Epidermal melanocyte (primary cell): ENCODE results near the gene HTT.
A peak's percentile ranks its signal among the peaks of the same experiment; 100 is the strongest.

Source experiments
- DNase-seq: peaks from one replicate; pipeline ENCODE4 v3.0.0; 2011; ENCODE audit warnings: low spot score; ENCODE audit not compliant: insufficient read length

HTT gene

GRCh38 chr4:3174371-3175338 lies 100.2 kb downstream of the HTT start:
- no peak for DNase-seq

- DNase-seq = no peak
Observed at GRCh38 chr4:3176367-3177229, 102.1 kb downstream of the HTT start.

- DNase-seq = no peak
Observed at GRCh38 chr4:3177426-3177825, 102.9 kb downstream of the HTT start.

DNA sequence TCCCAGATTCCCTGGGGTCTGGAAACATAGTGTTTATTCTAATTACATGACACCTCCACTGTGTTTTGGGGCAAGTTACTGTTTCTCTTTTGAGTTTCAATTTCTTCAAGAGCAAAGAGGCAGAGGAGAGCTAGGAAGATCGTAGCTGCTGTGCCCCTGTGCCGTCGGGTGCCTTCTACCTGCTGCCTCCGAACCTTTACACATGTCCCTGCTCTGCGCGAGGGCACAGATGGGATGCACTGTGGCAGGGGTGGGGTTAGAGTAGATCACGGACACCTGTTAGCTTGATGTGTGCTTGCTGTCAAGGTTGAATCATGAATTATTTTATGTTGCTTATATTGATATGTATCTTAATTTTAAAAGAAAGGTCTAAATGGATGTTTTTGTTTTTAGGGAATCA lies 103.4 kb downstream of the HTT start:
- DNase-seq = no peak

- no peak for DNase-seq
Observed at GRCh38 chr4:3178351-3178750, 103.9 kb downstream of the HTT start.

- DNase-seq = no peak
Observed at GRCh38 chr4:3179126-3179706, 104.7 kb downstream of the HTT start.

DNA sequence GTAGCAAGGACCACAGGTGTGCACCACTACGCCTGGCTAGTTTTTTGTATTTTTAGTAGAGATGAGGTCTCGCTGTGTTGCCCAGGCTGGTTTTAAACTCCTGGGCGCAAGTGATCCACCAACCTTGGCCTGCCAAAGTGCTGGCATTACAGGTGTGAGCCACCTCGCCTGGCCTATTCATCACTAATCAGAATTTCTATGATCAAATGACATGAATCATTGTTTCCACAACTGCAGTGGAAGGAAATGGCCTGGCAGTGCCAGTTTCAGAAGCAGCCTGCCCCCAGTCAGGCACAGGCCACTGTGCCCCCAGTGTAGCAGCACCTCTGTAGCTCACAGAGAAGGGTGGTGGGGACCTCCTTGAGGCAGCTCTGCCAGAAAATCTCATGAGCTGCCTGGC lies 108.5 kb downstream of the HTT start:
- DNase-seq = no peak

DNA sequence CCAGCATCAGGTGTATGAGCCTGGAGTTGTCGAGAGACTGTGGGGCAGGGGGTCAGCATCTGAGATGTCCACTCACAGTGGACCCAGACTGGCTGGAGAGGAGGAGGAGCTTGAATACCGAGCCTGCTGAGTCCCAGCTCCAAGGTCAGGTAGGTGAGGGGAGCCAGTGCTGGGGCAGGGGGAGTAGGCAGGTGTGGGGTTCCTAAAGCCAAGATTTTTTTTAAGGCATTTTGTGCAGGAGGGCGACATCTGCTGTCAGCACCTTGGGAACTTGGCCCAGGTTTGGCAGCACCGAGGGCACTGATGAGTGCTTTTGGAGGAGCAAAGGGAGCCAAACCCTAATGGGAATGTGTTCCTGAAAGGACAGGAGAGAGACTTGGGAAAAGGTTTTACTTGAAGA lies 110.2 kb downstream of the HTT start:
- no peak for DNase-seq

DNA sequence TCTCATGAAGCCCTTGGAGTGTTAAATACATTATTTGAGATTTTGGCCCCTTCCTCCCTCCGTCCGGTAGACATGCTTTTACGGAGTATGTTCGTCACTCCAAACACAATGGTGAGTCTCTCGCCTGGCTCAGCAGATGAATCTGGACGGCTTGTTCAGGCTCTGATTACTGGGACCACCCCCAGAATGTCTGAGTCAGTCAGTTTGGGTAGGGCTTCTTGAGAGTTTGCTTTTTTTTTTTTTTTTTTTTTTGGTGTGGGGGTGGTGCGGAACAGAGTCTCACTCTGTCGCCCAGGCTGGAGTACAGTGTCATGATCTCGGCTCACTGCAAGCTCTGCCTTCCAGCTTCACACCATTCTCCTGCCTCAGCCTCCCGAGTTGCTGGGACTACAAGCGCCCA lies 112.1 kb downstream of the HTT start:
- DNase-seq = no peak

GRCh38 chr4:3188118-3188517 lies 113.6 kb downstream of the HTT start:
- DNase-seq = no peak

- DNase-seq = no peak
Observed at GRCh38 chr4:3189459-3189858, 115.0 kb downstream of the HTT start.

GRCh38 chr4:3190549-3190948 lies 116.1 kb downstream of the HTT start:
- no peak for DNase-seq

GRCh38 chr4:3192188-3192587 lies 117.7 kb downstream of the HTT start:
- DNase-seq = no peak

DNA sequence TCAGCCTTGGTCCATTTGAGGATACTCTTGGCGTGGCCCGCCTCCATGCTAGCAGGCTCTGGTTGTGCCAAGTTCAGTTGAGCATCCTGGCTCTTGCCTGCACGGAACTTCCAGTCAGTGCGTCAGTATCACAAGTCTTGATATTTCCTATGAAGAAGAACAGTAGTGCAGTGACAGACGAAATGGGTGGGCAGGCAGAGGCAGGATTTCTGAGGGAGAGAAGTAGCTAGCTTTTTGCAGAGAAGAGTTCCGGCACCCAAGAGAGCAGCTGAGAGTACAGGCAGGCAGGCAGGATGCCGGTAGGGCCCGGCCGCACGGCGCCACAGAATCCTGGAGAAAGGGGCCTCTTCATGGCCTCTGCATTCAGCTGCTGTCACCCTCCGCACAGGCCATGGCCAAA lies 118.3 kb downstream of the HTT start:
- DNase-seq = no peak

DNA sequence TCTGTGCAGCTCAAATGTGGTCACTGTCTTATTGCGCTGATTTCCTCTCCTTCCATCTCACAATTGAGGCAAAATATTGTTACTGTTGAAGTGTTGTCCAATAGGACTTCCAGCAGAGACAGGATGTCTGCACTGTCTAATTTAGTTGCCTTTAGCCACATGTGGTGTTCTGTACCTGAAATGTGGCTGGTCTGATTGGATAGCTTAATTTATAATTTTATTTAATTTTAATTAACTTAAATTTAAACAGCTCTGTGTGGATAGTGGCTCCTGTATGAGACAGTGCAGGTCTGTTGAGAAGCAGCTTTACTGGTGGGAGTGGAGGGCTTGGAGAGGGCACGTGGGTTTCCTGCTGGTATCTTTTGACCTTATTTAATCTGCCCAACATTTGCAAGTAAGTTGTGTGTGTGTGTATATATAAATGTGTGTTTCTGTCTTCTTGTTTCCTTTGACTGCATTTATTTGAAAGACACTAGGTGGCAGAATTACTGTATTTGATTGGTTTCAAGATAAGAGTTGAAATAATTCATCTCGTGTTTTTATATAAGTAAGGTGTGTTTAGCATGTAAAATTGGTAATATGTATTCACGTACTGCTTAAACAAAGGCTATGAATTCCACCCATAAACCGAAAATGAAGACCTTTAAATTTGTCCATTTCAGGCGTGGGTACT lies 119.2 kb downstream of the HTT start:
- DNase-seq = no peak

DNA sequence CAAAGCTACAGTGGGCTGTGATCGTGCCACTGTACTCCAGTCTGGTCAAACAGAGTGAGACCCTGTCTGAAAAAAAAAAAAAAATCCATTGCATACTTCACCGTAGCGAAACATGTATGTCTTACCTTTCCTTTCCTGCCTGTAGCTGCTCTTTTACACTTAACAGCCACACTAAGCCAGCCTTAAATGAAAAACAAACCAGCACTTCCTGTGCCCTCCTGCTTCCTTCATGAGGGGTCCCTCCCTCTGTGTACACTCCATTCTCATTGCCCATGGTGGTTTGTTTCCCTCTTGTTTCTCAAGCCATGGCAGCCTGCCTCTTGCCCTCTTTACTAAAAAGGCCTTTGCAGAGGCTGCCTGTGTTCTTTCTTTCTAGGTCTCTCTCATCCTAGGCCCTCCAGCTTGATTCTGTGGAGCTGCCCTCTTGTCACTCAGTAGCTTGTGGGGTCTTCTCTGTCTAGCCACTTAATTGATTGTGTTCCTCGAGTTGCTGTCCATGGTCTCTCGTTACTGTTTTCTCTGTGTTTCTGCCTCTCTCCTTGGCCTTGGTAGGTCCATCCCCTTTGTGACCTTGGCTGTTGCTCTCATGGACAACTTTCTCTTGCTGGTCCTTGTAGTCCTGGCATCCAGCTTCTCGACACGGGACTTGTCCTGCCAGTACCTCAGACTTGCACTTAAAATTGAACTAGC lies 122.3 kb downstream of the HTT start:
- no peak for DNase-seq

DNA sequence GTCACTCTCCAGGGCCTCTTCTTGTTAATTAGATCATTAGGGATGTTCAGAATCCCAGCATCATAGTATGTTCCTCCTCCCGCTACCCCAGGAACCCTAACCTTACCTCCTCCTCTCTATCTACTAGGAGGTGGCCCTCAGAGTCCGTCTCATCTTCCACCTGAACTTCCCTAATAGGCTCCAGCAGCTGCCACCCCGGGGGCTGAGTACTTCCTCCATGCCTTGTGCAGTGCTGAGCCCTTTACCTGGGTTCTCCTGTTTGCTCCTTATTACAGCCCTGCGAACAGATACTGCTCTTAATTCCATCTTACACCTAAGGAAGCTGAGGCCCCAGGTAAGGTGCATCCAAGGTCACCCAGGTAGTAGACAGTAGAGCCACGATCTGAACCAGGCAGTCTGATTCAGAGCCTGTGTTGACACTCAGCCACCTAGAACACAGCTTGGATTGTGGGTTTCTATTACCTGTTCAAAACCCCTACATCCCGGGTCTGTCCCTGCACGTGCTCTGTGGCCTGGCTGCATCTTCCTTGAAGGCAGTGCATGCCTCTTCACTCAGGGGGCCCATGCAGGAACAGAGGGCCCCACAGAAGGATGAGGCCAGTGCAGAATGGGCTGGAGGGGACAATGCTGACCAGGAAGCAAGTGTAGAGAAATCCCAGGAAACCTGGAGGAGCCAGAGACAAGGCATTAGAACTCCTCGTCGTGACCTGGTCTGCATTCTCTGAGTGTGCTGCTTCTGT lies 123.1 kb downstream of the HTT start:
- DNase-seq = no peak

GRCh38 chr4:3198906-3199305 lies 124.4 kb downstream of the HTT start:
- DNase-seq = no peak

DNA sequence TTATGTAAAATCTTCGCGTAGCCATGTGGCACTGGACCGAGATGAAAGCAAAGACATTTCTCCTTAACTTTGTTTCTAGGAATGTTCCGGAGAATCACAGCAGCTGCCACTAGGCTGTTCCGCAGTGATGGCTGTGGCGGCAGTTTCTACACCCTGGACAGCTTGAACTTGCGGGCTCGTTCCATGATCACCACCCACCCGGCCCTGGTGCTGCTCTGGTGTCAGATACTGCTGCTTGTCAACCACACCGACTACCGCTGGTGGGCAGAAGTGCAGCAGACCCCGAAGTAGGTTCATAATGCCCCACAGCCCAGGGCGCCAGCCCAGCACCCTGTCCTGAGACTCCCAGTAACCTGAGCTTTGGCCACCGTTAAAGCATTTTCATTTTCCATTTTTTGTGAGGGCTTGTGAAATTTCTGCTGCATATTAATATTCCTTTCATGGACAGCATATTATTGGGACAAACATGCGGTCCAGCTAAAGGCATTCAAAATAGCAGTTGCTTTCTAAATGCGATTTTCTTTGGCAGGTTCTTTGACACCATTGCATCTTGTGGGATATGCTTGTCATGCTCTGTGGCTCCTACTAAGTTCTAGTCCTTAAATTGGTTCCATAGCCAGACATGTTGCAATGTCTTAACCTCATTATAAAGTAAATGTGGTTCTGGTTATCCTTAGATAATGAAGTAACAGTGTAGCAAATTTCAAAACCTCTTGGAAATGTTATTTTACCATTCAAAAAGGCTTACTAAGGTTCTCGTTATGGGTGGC lies 125.4 kb downstream of the HTT start:
- peak; percentile 58 for DNase-seq
